ENCODE results near the gene FGF5.

DNA sequence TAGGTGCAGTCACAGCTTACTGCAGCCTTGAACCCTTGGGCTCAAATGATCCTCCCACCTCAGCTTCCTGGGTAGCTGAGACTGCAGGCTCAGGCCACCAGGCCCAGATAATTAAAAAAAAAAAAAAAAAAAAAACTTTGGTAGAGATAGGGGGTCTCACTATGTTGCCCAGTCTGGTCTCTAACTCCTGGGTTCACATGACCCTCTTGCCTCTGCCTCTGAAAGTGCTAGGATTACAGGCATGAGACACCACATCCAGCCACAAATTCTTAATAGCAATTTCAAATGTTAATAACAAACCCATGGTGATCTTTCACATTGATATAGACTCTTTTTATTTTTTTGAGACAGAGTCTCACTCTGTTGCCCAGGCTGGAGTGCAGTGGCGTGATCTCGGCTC is 12.3 kb upstream of the FGF5 start:
- no peak for TF ChIP-seq EZH2 (IDR thresholded peaks at IDR 0.05; ENCODE audit: insufficient read depth, poor library complexity, severe bottlenecking)
- TF ChIP-seq EZH2phosphoT487 (IDR thresholded peaks at IDR 0.05; ENCODE audit: insufficient read depth, low read depth), result no peak
